Nephron progenitor cell (in vitro differentiated cells): ENCODE results near the gene KRTAP2-1.
"Not testable (repeated sequence)": the region's sequence is repeated elsewhere in the genome, so short reads cannot be mapped to it uniquely, and the experiment has no call there.

Source experiments
- DNase-seq: peaks from one replicate; pipeline ENCODE4 v3.0.0; 2021
- H3K27ac Mint-ChIP-seq: 2 replicates; pipeline ENCODE4 v1.8.0; 2021; ENCODE audit warnings: mild to moderate bottlenecking, moderate library complexity, mixed read lengths
- H3K27me3 Mint-ChIP-seq: 2 replicates; pipeline ENCODE4 v1.8.0; 2021; ENCODE audit warnings: mild to moderate bottlenecking, low read depth, mixed read lengths; ENCODE audit not compliant: poor library complexity
- H3K36me3 Mint-ChIP-seq: 2 replicates; pipeline ENCODE4 v1.8.0; 2021; ENCODE audit warnings: low read depth, mixed read lengths
- H3K4me1 Mint-ChIP-seq: 2 replicates; pipeline ENCODE4 v1.8.0; 2021; ENCODE audit warnings: mixed read lengths
- H3K4me3 Mint-ChIP-seq: 2 replicates; pipeline ENCODE4 v1.8.0; 2021; ENCODE audit warnings: mild to moderate bottlenecking, moderate library complexity, mixed read lengths
- H3K9me3 Mint-ChIP-seq: 2 replicates; pipeline ENCODE4 v1.8.0; 2021; ENCODE audit warnings: mild to moderate bottlenecking, moderate library complexity, mixed read lengths
- CTCF ChIP-seq: fragments of 200-600 bp; sonication (generic); IDR thresholded peaks from 2 replicates; pipeline ENCODE4 v1.5.0; 2021; ENCODE audit warnings: antibody characterized with exemption

Gene KRTAP2-1

GRCh38 chr17:41057547-41057946, 10.4 kb upstream of the KRTAP2-1 start:
- no peak for DNase-seq
- no peaks in the 10 kb centered on the region for H3K36me3 Mint-ChIP-seq
- no peak for TF ChIP-seq CTCF
- H3K27me3 Mint-ChIP-seq, result no peaks in the 10 kb centered on the region
- H3K9me3 Mint-ChIP-seq, result peaks cover 17% of the 10 kb centered on the region
- peaks cover 11% of the 10 kb centered on the region for H3K4me1 Mint-ChIP-seq
- no peak overlapping the region for H3K27ac Mint-ChIP-seq
- H3K4me3 Mint-ChIP-seq, result no peak overlapping the region

GRCh38 chr17:41055130-41055529, 8.0 kb upstream of the KRTAP2-1 start, which contains the start of gene KRTAP2-2:
TSS of gene KRTAP2-2 (minus strand) at chr17:41055230. CDS start at chr17:41055211, 19 bp downstream.
- not testable (repeated sequence) for H3K27me3 Mint-ChIP-seq, H3K4me3 Mint-ChIP-seq, H3K27ac Mint-ChIP-seq, H3K4me1 Mint-ChIP-seq, DNase-seq, H3K36me3 Mint-ChIP-seq
- peaks cover 17% of the 10 kb centered on the region for H3K9me3 Mint-ChIP-seq

GRCh38 chr17:41054556-41054955, 7.4 kb upstream of the KRTAP2-1 start:
- H3K4me3 Mint-ChIP-seq, H3K27me3 Mint-ChIP-seq, DNase-seq, H3K27ac Mint-ChIP-seq, H3K36me3 Mint-ChIP-seq, H3K4me1 Mint-ChIP-seq: not testable (repeated sequence)
- peaks cover 17% of the 10 kb centered on the region for H3K9me3 Mint-ChIP-seq

- TF ChIP-seq CTCF, result no peak
- DNase-seq, result no peak
- H3K27ac Mint-ChIP-seq, result no peak overlapping the region
- no peaks in the 10 kb centered on the region for H3K27me3 Mint-ChIP-seq
- H3K36me3 Mint-ChIP-seq, result no peaks in the 10 kb centered on the region
- peaks cover 17% of the 10 kb centered on the region for H3K9me3 Mint-ChIP-seq
- H3K4me3 Mint-ChIP-seq, result no peak overlapping the region
- peaks cover under 1% of the 10 kb centered on the region for H3K4me1 Mint-ChIP-seq
These were observed 6.9 kb upstream of the KRTAP2-1 start for GRCh38 chr17:41054025-41054424.

GRCh38 chr17:41052566-41052965, 5.5 kb upstream of the KRTAP2-1 start:
- peaks cover 3% of the 10 kb centered on the region for H3K27me3 Mint-ChIP-seq
- H3K4me3 Mint-ChIP-seq, result no peak overlapping the region
- H3K27ac Mint-ChIP-seq, result no peak overlapping the region
- H3K36me3 Mint-ChIP-seq, result no peaks in the 10 kb centered on the region
- TF ChIP-seq CTCF, result no peak
- H3K4me1 Mint-ChIP-seq, result no peaks in the 10 kb centered on the region
- H3K9me3 Mint-ChIP-seq, result peaks cover 17% of the 10 kb centered on the region
- no peak for DNase-seq

- no peak for TF ChIP-seq CTCF
- H3K9me3 Mint-ChIP-seq, result peaks cover 15% of the 10 kb centered on the region
- no peaks in the 10 kb centered on the region for H3K36me3 Mint-ChIP-seq
- no peak overlapping the region for H3K4me3 Mint-ChIP-seq
- H3K27me3 Mint-ChIP-seq, result peaks cover 3% of the 10 kb centered on the region
- no peaks in the 10 kb centered on the region for H3K4me1 Mint-ChIP-seq
- DNase-seq, result no peak
- H3K27ac Mint-ChIP-seq, result no peak overlapping the region
These were observed 2.0 kb upstream of the KRTAP2-1 start for GRCh38 chr17:41049110-41049509.

GRCh38 chr17:41048441-41048840, 1.3 kb upstream of the KRTAP2-1 start:
- DNase-seq, result no peak
- H3K27ac Mint-ChIP-seq, result no peak overlapping the region
- no peak overlapping the region for H3K4me3 Mint-ChIP-seq
- H3K4me1 Mint-ChIP-seq, result no peaks in the 10 kb centered on the region
- peaks cover 3% of the 10 kb centered on the region for H3K27me3 Mint-ChIP-seq
- TF ChIP-seq CTCF, result no peak
- peaks cover 17% of the 10 kb centered on the region for H3K9me3 Mint-ChIP-seq
- no peaks in the 10 kb centered on the region for H3K36me3 Mint-ChIP-seq
